ENCODE measurements around the gene FAF1. TPM values are rescaled to one million over a fixed set of nuclear protein-coding genes. Genes with fewer than 3 reads are reported as not detected.

The FAF1 gene
- total and polyA plus RNA-seq, 9 of the 15 experiments (the other 6 are each of a cell fraction or from before 2014, with no cell fraction given): 48.7 to 225 (median 118) TPM

DNA sequence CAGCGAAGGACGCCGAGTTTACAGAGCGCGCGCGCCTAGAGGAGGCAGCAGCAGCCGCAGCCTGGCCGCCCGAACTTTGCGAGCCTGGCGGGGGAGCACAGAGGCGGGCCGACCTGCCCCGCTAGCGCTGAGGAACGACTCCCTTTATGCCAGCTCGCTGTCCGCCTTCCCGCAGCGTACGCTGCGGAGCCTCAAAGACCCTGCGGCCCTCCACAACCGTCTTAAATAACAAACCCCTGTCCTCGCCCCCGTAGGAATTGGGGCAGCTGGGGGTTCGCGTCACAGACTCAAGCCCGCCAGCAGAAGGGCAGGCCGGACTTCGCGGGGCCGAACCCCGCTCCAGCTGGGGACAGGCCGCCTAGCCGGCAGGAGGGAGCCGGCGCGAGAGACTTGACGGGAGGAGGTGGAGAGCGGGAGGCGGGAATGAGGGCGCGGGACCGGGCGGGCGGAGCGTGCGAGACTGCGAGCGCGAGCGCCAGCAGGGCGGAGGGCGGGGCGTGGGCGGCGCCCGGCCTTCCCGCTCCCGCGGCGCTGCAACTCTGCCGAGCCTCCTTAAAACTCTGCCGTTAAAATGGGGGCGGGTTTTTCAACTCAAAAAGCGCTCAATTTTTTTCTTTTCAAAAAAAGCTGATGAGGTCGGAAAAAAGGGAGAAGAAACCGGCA is 8.2 kb upstream of the FAF1 start (continued):
- TF ChIP-seq, protein P1, sequence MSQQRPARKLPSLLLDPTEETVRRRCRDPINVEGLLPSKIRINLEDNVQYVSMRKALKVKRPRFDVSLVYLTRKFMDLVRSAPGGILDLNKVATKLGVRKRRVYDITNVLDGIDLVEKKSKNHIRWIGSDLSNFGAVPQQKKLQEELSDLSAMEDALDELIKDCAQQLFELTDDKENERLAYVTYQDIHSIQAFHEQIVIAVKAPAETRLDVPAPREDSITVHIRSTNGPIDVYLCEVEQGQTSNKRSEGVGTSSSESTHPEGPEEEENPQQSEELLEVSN (IDR thresholded peaks at IDR 0.05; ENCODE audit: borderline replicate concordance in 1 of 2, extremely low read depth in 1 of 2, insufficient read depth in 1 of 2, insufficient read length in 1 of 2, low read depth in 1 of 2, low read length in 1 of 2, poor library complexity in 1 of 2, severe bottlenecking in 1 of 2): peak; percentile 93 to 99
- TF ChIP-seq ARID2 (IDR thresholded peaks at IDR 0.05) (no peak), ETV6 (IDR thresholded peaks at IDR 0.05; ENCODE audit: borderline replicate concordance in 1 of 2, low read depth in 2 of 2, low read length in 1 of 2) (no peak), ETV6 (CRISPR knock-in tag; IDR thresholded peaks at IDR 0.05; ENCODE audit: borderline replicate concordance) (no peak), FOXJ2 (tag; IDR thresholded peaks at IDR 0.05) (no peak), MTA2 (IDR thresholded peaks at IDR 0.05; ENCODE audit: low read depth) (peak; percentile 8; the same call in 1 of the 2 replicates), ZNF764 (CRISPR knock-in tag; IDR thresholded peaks at IDR 0.05; ENCODE audit: low read depth) (no peak; the same call in 1 of the 2 replicates), ZNF24 (IDR thresholded peaks at IDR 0.05) (0 out of 2 replicates have a peak, but pooled peaks have one; percentile 7), ZNF717 (CRISPR knock-in tag; IDR thresholded peaks at IDR 0.05) (no peak), ELF1 (tag; IDR thresholded peaks at IDR 0.05) (no peak), ZC3H11A (IDR thresholded peaks at IDR 0.05; ENCODE audit: low read depth, low read length) (no peak), ARID4B (CRISPR knock-in tag; IDR thresholded peaks at IDR 0.05) (0 out of 2 replicates have a peak, but pooled peaks have one; percentile 49), SNIP1 (IDR thresholded peaks at IDR 0.05; ENCODE audit: low read depth) (peak; percentile 94), IRF9 (tag; IDR thresholded peaks at IDR 0.05) (no peak), ZNF586 (CRISPR knock-in tag; conservative IDR thresholded peaks at IDR 0.05) (no peak), NFRKB (IDR thresholded peaks at IDR 0.05; ENCODE audit: low read depth) (no peak)
- TF ChIP-seq, protein P2, sequence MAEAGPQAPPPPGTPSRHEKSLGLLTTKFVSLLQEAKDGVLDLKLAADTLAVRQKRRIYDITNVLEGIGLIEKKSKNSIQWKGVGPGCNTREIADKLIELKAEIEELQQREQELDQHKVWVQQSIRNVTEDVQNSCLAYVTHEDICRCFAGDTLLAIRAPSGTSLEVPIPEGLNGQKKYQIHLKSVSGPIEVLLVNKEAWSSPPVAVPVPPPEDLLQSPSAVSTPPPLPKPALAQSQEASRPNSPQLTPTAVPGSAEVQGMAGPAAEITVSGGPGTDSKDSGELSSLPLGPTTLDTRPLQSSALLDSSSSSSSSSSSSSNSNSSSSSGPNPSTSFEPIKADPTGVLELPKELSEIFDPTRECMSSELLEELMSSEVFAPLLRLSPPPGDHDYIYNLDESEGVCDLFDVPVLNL (CRISPR knock-in tag; IDR thresholded peaks at IDR 0.05; ENCODE audit: low read depth): no peak
- TF ChIP-seq, protein P3, sequence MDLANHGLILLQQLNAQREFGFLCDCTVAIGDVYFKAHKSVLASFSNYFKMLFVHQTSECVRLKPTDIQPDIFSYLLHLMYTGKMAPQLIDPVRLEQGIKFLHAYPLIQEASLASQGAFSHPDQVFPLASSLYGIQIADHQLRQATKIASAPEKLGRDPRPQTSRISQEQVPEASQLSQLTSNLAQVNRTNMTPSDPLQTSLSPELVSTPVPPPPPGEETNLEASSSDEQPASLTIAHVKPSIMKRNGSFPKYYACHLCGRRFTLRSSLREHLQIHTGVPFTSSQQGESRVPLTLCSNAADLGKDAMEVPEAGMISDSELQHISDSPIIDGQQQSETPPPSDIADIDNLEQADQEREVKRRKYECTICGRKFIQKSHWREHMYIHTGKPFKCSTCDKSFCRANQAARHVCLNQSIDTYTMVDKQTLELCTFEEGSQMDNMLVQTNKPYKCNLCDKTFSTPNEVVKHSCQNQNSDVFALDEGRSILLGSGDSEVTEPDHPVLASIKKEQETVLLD (IDR thresholded peaks at IDR 0.05): no peak

Data from K562 (cell line).